Measurements from ENCODE around the gene RCL1. TPM values are rescaled to one million over a fixed set of nuclear protein-coding genes. Genes with fewer than 3 reads are reported as not detected.
A peak's percentile ranks its signal among the peaks of the same experiment; 100 is the strongest.
"Not testable (repeated sequence)": the region's sequence is repeated elsewhere in the genome, so short reads cannot be mapped to it uniquely, and the experiment has no call there.

RCL1 gene
- total RNA-seq, 1 donor from 2014 or later = 26.0 TPM

DNA sequence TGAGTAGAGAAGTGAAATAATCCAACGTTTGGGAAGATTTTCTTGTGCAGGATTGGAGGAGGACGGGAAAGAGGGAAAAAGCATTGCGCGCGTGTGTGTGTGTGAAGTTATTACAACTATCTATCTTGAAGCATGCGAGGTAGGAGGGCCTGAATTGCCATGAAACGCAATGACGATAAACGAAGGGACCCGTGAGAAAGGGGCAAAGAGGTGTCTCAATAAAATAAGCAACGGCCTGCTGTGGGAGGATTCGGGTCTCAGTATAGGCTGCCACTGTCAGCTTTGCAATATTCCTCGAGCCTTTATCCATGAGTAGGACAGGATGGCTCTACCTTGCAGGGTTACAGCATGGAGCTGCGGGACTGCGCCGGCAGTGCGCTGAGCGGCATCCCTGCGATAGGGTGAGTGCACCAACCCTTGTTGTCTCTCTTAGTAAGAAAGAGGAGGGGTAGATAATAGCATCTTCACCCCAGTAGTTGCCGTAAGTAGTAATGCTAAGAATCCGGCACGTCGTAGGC, 631 bp upstream of the RCL1 start:
- H3K36me3 Mint-ChIP-seq (ENCODE audit: low read depth) = peaks cover 3% of the 10 kb centered on the region
- no peak for DNase-seq
- intact Hi-C loops (cut with micrococcal nuclease) = loop anchor here (1.0 to 10.0 kb wide), 11 partner anchors 29 to 1965 kb away; partner anchors contain the start of genes AK3, CDC37L1, KDM4C and RFX3
- peaks cover 3% of the 10 kb centered on the region for H3K27me3 Mint-ChIP-seq
- TF ChIP-seq, protein P1, sequence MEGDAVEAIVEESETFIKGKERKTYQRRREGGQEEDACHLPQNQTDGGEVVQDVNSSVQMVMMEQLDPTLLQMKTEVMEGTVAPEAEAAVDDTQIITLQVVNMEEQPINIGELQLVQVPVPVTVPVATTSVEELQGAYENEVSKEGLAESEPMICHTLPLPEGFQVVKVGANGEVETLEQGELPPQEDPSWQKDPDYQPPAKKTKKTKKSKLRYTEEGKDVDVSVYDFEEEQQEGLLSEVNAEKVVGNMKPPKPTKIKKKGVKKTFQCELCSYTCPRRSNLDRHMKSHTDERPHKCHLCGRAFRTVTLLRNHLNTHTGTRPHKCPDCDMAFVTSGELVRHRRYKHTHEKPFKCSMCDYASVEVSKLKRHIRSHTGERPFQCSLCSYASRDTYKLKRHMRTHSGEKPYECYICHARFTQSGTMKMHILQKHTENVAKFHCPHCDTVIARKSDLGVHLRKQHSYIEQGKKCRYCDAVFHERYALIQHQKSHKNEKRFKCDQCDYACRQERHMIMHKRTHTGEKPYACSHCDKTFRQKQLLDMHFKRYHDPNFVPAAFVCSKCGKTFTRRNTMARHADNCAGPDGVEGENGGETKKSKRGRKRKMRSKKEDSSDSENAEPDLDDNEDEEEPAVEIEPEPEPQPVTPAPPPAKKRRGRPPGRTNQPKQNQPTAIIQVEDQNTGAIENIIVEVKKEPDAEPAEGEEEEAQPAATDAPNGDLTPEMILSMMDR (IDR thresholded peaks at IDR 0.05) = no peak
- peak; percentile 15 for ATAC-seq (ENCODE audit: low read depth)
- H3K27ac Mint-ChIP-seq = peak overlapping the region; percentile 73
- ChIA-PET CTCF (interaction anchor here (1.5 to 2.7 kb wide), 4 partner anchors 29 to 647 kb away, joined by 3 to 11 read pairs (median 7); no protein-coding TSS in a partner anchor), POLR2A (interaction anchor here (0.6 to 3.5 kb wide), 13 partner anchors 8 to 1889 kb away, joined by 3 to 23 read pairs (median 4); partner anchors contain the start of genes AK3, CDC37L1, JAK2 and PLGRKT)
- peaks cover 33% of the 10 kb centered on the region for H3K4me1 Mint-ChIP-seq
- no peaks in the 10 kb centered on the region for H3K9me3 Mint-ChIP-seq
- peak overlapping the region; percentile 97 for H3K4me3 Mint-ChIP-seq

DNA sequence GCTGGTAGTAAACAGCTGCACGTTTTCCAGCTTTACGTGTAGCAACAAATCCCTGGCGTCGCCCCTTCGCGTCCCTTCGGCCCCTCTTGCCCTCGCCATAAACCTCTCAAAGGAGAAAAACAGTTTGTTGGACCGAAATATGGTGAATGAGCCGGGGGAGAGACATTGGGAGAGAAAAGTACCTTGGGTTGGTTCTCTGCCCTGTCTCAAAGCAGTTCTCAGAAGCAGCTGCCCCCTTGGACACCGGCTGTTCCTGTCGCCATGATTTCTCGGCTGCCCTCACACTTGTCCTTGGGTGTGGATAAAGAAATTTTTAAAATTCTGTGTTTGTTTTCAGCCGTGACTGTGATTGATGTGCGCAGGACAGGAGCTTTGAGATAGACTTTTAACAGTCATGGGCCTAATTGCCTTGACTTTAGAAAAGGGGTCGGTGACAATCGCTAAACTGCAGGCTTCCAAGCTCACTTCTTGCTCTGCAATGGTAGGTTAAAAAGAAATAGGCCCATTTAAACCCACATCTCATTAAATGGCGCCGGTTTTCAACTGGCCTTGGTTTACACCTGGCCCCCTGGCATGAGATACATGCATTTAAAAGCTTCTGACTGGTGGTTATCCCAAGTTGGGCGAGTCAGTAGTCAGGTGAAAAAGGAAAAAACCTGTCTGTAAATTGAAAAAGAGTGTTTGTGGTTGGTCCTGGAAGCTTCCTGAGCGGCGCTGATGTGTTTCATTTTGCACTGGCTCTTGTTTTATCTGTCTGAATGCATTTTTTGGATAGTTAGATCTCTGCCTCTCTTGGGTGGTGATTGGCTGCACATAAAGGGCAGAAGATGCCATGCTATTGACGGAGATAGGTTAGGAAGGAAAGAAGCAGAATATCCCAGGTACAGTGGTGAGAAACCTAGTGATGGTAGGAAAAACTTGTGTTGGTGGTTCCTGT, 983 bp downstream of the RCL1 start:
- ATAC-seq (ENCODE audit: low read depth) (no peak), DNase-seq (no peak)
- ChIA-PET POLR2A (interaction anchor here (0.9 to 3.5 kb wide), 8 partner anchors 24 to 1963 kb away, joined by 3 to 23 read pairs (median 4); partner anchors contain the start of genes JAK2, PLGRKT, RANBP6 and RFX3), CTCF (interaction anchor here (0.9 to 2.7 kb wide), 4 partner anchors 31 to 645 kb away, joined by 3 to 11 read pairs (median 4); no protein-coding TSS in a partner anchor)
- no peaks in the 10 kb centered on the region for H3K9me3 Mint-ChIP-seq
- intact Hi-C loops (cut with micrococcal nuclease) = loop anchor here (1.0 to 10.0 kb wide), 6 partner anchors 34 to 1891 kb away; partner anchors contain the start of genes JAK2, RFX3 and UHRF2
- H3K36me3 Mint-ChIP-seq (ENCODE audit: low read depth) = peaks cover 3% of the 10 kb centered on the region
- TF ChIP-seq, protein P1 (IDR thresholded peaks at IDR 0.05) = no peak
- peak overlapping the region; percentile 96 for H3K27ac Mint-ChIP-seq
- peaks cover 48% of the 10 kb centered on the region for H3K4me1 Mint-ChIP-seq
- peak overlapping the region; percentile 97 for H3K4me3 Mint-ChIP-seq
- H3K27me3 Mint-ChIP-seq = no peaks in the 10 kb centered on the region

- TF ChIP-seq, protein P1 (IDR thresholded peaks at IDR 0.05) = no peak
- Mint-ChIP-seq H3K4me3 (peak overlapping the region; percentile 97), H3K27me3 (no peaks in the 10 kb centered on the region), H3K4me1 (peaks cover 57% of the 10 kb centered on the region), H3K9me3 (no peaks in the 10 kb centered on the region), H3K36me3 (ENCODE audit: low read depth) (peaks cover 3% of the 10 kb centered on the region), H3K27ac (no peak overlapping the region)
- POLR2A ChIA-PET = interaction anchor here (3.5 kb wide), 1 partner anchor 191 kb away, joined by 23 read pairs; the partner anchor contains the start of gene JAK2
- intact Hi-C loops (cut with micrococcal nuclease) = loop anchor here (5.0 to 10.0 kb wide), 4 partner anchors 33 to 1890 kb away; partner anchors contain the start of genes RFX3 and UHRF2
- CTCF ChIA-PET = interaction anchor here (2.7 kb wide), 1 partner anchor 32 kb away, joined by 11 read pairs; no protein-coding TSS in a partner anchor
- no peak for ATAC-seq (ENCODE audit: low read depth)
- no peak for DNase-seq
Measured at GRCh38 chr9:4794691-4795090, 1.9 kb downstream of the RCL1 start.

GRCh38 chr9:4795108-4795507, 2.4 kb downstream of the RCL1 start:
- H3K4me3 Mint-ChIP-seq = peak overlapping the region; percentile 97

DNA sequence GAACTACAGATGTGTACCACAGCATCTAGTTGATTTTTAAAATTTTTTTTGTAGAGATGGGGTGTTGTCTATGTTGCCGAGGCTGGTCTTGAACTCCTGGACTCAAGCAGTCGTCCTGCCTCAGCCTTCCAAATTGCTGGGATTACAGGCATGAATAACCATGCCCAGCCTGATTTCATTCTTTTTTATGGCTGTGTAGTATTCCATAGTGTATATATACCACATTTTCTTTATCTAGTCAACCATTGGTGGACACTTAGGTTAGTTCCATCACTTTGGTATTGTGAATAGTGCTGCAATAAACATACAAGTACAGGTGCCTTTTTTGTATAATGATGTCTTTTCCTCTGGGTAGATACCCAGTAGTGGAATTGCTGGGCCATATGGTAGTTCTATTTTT, 3.8 kb downstream of the RCL1 start:
- Mint-ChIP-seq H3K27me3 (no peaks in the 10 kb centered on the region), H3K4me1 (peaks cover 61% of the 10 kb centered on the region), H3K36me3 (ENCODE audit: low read depth) (peaks cover 3% of the 10 kb centered on the region), H3K9me3 (no peaks in the 10 kb centered on the region), H3K4me3 (no peak overlapping the region), H3K27ac (no peak overlapping the region)
- intact Hi-C loops (cut with micrococcal nuclease) = loop anchor here (10.0 kb wide), 2 partner anchors 1272 to 1888 kb away; partner anchors contain the start of gene RFX3
- DNase-seq (no peak), ATAC-seq (ENCODE audit: low read depth) (no peak)
- CTCF ChIA-PET = interaction anchor here (1.0 to 1.4 kb wide), 4 partner anchors 14 to 794 kb away, joined by 3 to 8 read pairs (median 4); no protein-coding TSS in a partner anchor
- TF ChIP-seq, protein P1 (IDR thresholded peaks at IDR 0.05) = no peak
- POLR2A ChIA-PET = interaction anchor here (1.9 kb wide), 1 partner anchor 189 kb away, joined by 6 read pairs; the partner anchor contains the start of gene JAK2

More at GRCh38 chr9:4795108-4795507, 2.4 kb downstream of the RCL1 start:
- H3K27ac Mint-ChIP-seq; H3K36me3 Mint-ChIP-seq (ENCODE audit: low read depth); H3K27me3 Mint-ChIP-seq; H3K9me3 Mint-ChIP-seq; DNase-seq; ATAC-seq (ENCODE audit: low read depth); CTCF ChIA-PET: not testable (repeated sequence)
- intact Hi-C loops (cut with micrococcal nuclease) = loop anchor here (10.0 kb wide), 2 partner anchors 1270 to 1890 kb away; partner anchors contain the start of gene RFX3
- POLR2A ChIA-PET = interaction anchor here (3.5 kb wide), 1 partner anchor 190 kb away, joined by 23 read pairs; the partner anchor contains the start of gene JAK2
- peaks cover 60% of the 10 kb centered on the region for H3K4me1 Mint-ChIP-seq

Measured in activated B cell treated with CpG ODN at 0.5 μM for 24 hours (primary cell).